ENCODE results near the gene ARHGEF38. TPM values are rescaled to one million over a fixed set of nuclear protein-coding genes. Genes with fewer than 3 reads are reported as not detected.
A peak's percentile ranks its signal among the peaks of the same experiment; 100 is the strongest.

ARHGEF38 gene
- not detected for polyA plus RNA-seq (2012; ENCODE audit: missing spikeins)

GRCh38 chr4:105551965-105552746 lies at the start of gene ARHGEF38:
Gene ARHGEF38, plus strand, starts transcription at chr4:105552620. Its CDS starts 146 bp downstream, at chr4:105552766.
- no peak for TF ChIP-seq POLR2AphosphoS5 (IDR thresholded peaks at IDR 0.05; ENCODE audit: low read depth, low read length)
- TF ChIP-seq TAF1 (IDR thresholded peaks at IDR 0.05; ENCODE audit: borderline replicate concordance, low read depth, low read length), result no peak
- no peak for TF ChIP-seq POLR2A (IDR thresholded peaks at IDR 0.05; ENCODE audit: low read depth, low read length)
- FAIRE-seq (peak; percentile 48), DNase-seq (ENCODE audit: insufficient read length) (no peak)

- DNase-seq (ENCODE audit: insufficient read length) (no peak), FAIRE-seq (no peak)
- TF ChIP-seq POLR2A (IDR thresholded peaks at IDR 0.05; ENCODE audit: low read depth, low read length) (no peak), POLR2AphosphoS5 (IDR thresholded peaks at IDR 0.05; ENCODE audit: low read depth, low read length) (no peak), TAF1 (IDR thresholded peaks at IDR 0.05; ENCODE audit: borderline replicate concordance, low read depth, low read length) (no peak)
Observed at GRCh38 chr4:105503484-105503883, 48.9 kb upstream of the ARHGEF38 start.

- FAIRE-seq (no peak), DNase-seq (ENCODE audit: insufficient read length) (no peak)
- TF ChIP-seq TAF1 (IDR thresholded peaks at IDR 0.05; ENCODE audit: borderline replicate concordance, low read depth, low read length), result no peak
- TF ChIP-seq POLR2AphosphoS5 (IDR thresholded peaks at IDR 0.05; ENCODE audit: low read depth, low read length), result no peak
- no peak for TF ChIP-seq POLR2A (IDR thresholded peaks at IDR 0.05; ENCODE audit: low read depth, low read length)
Observed at GRCh38 chr4:105504744-105505143, 47.7 kb upstream of the ARHGEF38 start.

- TF ChIP-seq TAF1 (IDR thresholded peaks at IDR 0.05; ENCODE audit: borderline replicate concordance, low read depth, low read length) (no peak), POLR2A (IDR thresholded peaks at IDR 0.05; ENCODE audit: low read depth, low read length) (no peak), POLR2AphosphoS5 (IDR thresholded peaks at IDR 0.05; ENCODE audit: low read depth, low read length) (no peak)
- DNase-seq (ENCODE audit: insufficient read length), result no peak
- no peak for FAIRE-seq
Observed at GRCh38 chr4:105509291-105509690, 43.1 kb upstream of the ARHGEF38 start.

GRCh38 chr4:105509714-105510113 lies 42.7 kb upstream of the ARHGEF38 start:
- TF ChIP-seq TAF1 (IDR thresholded peaks at IDR 0.05; ENCODE audit: borderline replicate concordance, low read depth, low read length) (no peak), POLR2AphosphoS5 (IDR thresholded peaks at IDR 0.05; ENCODE audit: low read depth, low read length) (no peak), POLR2A (IDR thresholded peaks at IDR 0.05; ENCODE audit: low read depth, low read length) (no peak)
- FAIRE-seq (peak; percentile 27), DNase-seq (ENCODE audit: insufficient read length) (no peak)

GRCh38 chr4:105510245-105510644 lies 42.2 kb upstream of the ARHGEF38 start:
- DNase-seq (ENCODE audit: insufficient read length) (no peak), FAIRE-seq (no peak)
- TF ChIP-seq TAF1 (IDR thresholded peaks at IDR 0.05; ENCODE audit: borderline replicate concordance, low read depth, low read length) (no peak), POLR2A (IDR thresholded peaks at IDR 0.05; ENCODE audit: low read depth, low read length) (no peak), POLR2AphosphoS5 (IDR thresholded peaks at IDR 0.05; ENCODE audit: low read depth, low read length) (no peak)

GRCh38 chr4:105520819-105521790 lies 31.3 kb upstream of the ARHGEF38 start:
- TF ChIP-seq POLR2A (IDR thresholded peaks at IDR 0.05; ENCODE audit: low read depth, low read length) (no peak), POLR2AphosphoS5 (IDR thresholded peaks at IDR 0.05; ENCODE audit: low read depth, low read length) (no peak), TAF1 (IDR thresholded peaks at IDR 0.05; ENCODE audit: borderline replicate concordance, low read depth, low read length) (no peak)
- DNase-seq (ENCODE audit: insufficient read length) (peak; percentile 26), FAIRE-seq (peak; percentile 48)

- DNase-seq (ENCODE audit: insufficient read length) (no peak), FAIRE-seq (no peak)
- no peak for TF ChIP-seq POLR2AphosphoS5 (IDR thresholded peaks at IDR 0.05; ENCODE audit: low read depth, low read length)
- TF ChIP-seq TAF1 (IDR thresholded peaks at IDR 0.05; ENCODE audit: borderline replicate concordance, low read depth, low read length), result no peak
- TF ChIP-seq POLR2A (IDR thresholded peaks at IDR 0.05; ENCODE audit: low read depth, low read length), result no peak
Observed at GRCh38 chr4:105526656-105527055, 25.8 kb upstream of the ARHGEF38 start.

GRCh38 chr4:105527081-105527480 lies 25.3 kb upstream of the ARHGEF38 start:
- no peak for FAIRE-seq
- no peak for DNase-seq (ENCODE audit: insufficient read length)
- TF ChIP-seq POLR2AphosphoS5 (IDR thresholded peaks at IDR 0.05; ENCODE audit: low read depth, low read length) (no peak), POLR2A (IDR thresholded peaks at IDR 0.05; ENCODE audit: low read depth, low read length) (no peak), TAF1 (IDR thresholded peaks at IDR 0.05; ENCODE audit: borderline replicate concordance, low read depth, low read length) (no peak)

- FAIRE-seq (no peak), DNase-seq (ENCODE audit: insufficient read length) (no peak)
Observed at GRCh38 chr4:105536601-105537000, 15.8 kb upstream of the ARHGEF38 start.

GRCh38 chr4:105541420-105541819 lies 11.0 kb upstream of the ARHGEF38 start:
- TF ChIP-seq POLR2A (IDR thresholded peaks at IDR 0.05; ENCODE audit: low read depth, low read length) (no peak), TAF1 (IDR thresholded peaks at IDR 0.05; ENCODE audit: borderline replicate concordance, low read depth, low read length) (no peak)
- FAIRE-seq (no peak), DNase-seq (ENCODE audit: insufficient read length) (no peak)

More at GRCh38 chr4:105536601-105537000, 15.8 kb upstream of the ARHGEF38 start:
- TF ChIP-seq POLR2A (IDR thresholded peaks at IDR 0.05; ENCODE audit: low read depth, low read length) (no peak), POLR2AphosphoS5 (IDR thresholded peaks at IDR 0.05; ENCODE audit: low read depth, low read length) (no peak), TAF1 (IDR thresholded peaks at IDR 0.05; ENCODE audit: borderline replicate concordance, low read depth, low read length) (no peak)

All from GM12892 (cell line).